Endometrium (tissue), 2 donors: Measurements from ENCODE around the gene PUSL1.

Experiments used
- FAIRE-seq: peaks from 2 replicates; lab custom pipeline; 2012; peaks lifted over from hg19 to GRCh38; lab: Jason Lieb, UNC
- donor health status: control.
- donor health status: control.

Gene PUSL1

GRCh38 chr1:1354271-1355247 lies 46.2 kb downstream of the PUSL1 start:
- no peak for FAIRE-seq

GRCh38 chr1:1355416-1355815 lies 47.0 kb downstream of the PUSL1 start:
- no peak for FAIRE-seq

- no peak for FAIRE-seq
Observed at GRCh38 chr1:1356166-1356795, 47.9 kb downstream of the PUSL1 start.

GRCh38 chr1:1356796-1357401 lies 48.5 kb downstream of the PUSL1 start:
- no peak for FAIRE-seq

GRCh38 chr1:1357871-1358432 lies 49.6 kb downstream of the PUSL1 start:
- no peak for FAIRE-seq

GRCh38 chr1:1358433-1359271 lies 50.3 kb downstream of the PUSL1 start, which contains the start of gene MXRA8:
Gene MXRA8 (minus strand): TSS chr1:1358555. CDS start chr1:1358504, 51 bp downstream.
- FAIRE-seq: peak; percentile 59

- FAIRE-seq: no peak
Observed at GRCh38 chr1:1359308-1359663, 50.9 kb downstream of the PUSL1 start.

- no peak for FAIRE-seq
Observed at GRCh38 chr1:1359664-1360468, 51.5 kb downstream of the PUSL1 start.

- FAIRE-seq: no peak
Observed at GRCh38 chr1:1360506-1361169, 52.2 kb downstream of the PUSL1 start.
